Measurements from ENCODE around the gene EIF5AL1.
A peak's percentile ranks its signal among the peaks of the same experiment; 100 is the strongest.
"Not testable (repeated sequence)": the region's sequence is repeated elsewhere in the genome, so short reads cannot be mapped to it uniquely, and the experiment has no call there.

EIF5AL1 gene

DNA sequence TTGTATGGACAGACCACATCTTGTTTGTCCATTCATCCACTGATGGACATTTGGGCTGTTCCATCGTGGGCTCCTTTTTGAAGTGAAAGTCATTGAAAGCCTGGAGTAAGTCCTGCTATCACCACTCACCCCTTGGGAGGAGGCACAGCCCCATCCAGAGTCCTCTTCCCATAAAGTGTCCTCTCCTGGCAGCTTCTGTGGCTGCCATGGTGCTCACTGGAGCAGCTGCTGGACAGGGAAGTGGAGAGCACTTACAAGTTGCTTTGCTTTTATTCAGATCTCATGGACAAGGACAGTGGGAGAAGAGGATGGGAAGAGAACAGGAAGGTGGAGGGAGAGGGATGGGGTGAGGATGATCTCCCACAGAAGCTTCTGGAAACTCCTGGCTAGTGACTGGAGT is 18.5 kb upstream of the EIF5AL1 start:
- TF ChIP-seq, protein P1, sequence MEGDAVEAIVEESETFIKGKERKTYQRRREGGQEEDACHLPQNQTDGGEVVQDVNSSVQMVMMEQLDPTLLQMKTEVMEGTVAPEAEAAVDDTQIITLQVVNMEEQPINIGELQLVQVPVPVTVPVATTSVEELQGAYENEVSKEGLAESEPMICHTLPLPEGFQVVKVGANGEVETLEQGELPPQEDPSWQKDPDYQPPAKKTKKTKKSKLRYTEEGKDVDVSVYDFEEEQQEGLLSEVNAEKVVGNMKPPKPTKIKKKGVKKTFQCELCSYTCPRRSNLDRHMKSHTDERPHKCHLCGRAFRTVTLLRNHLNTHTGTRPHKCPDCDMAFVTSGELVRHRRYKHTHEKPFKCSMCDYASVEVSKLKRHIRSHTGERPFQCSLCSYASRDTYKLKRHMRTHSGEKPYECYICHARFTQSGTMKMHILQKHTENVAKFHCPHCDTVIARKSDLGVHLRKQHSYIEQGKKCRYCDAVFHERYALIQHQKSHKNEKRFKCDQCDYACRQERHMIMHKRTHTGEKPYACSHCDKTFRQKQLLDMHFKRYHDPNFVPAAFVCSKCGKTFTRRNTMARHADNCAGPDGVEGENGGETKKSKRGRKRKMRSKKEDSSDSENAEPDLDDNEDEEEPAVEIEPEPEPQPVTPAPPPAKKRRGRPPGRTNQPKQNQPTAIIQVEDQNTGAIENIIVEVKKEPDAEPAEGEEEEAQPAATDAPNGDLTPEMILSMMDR (conservative IDR thresholded peaks at IDR 0.05) = no peak

DNA sequence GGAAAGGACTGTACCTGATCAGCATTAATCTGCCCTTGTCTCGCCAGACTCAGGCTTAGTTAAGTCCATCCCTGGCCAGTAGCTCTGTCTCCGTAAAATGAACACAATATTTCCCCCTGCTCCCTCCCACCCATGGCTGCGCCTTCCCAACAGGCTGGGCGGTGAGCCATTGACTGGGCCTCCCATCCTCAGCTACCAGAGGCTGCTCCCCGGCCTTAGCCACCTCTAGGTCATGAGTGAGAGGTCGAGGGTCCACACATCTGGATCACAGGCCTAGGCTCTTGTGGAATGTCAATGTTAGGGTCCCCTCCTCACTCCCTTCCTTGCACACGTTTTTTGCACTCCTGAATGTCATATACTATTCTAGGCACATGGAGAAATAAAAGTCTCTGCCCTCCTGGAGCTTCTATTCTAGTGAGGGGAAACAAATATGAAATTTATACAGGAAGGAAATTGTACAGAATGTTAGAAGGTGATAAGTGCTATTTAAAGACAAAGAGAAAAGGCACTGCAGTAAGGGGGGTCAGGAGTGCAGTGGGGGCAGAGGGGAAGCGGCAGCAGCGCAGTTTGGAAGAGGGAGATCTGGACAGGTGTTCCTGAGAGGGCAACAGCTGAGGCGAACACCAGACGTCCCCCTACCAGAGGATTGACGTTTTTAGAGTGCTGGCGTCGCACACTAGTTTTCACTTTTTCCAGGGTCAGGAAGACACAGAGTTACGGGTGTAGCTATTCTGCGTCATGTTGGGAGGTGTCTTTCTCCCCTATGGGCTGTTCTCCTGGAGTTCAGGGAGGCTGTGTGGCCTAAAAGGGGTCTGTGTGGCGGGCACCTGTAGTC is 17.2 kb upstream of the EIF5AL1 start:
- TF ChIP-seq, protein P1 (conservative IDR thresholded peaks at IDR 0.05) = no peak
- no peak overlapping the region for H3K27ac ChIP-seq

More for the DNA sequence above, 18.5 kb upstream of the EIF5AL1 start:
- H3K27ac ChIP-seq = no peak overlapping the region

GRCh38 chr10:79495791-79496190 is 16.5 kb upstream of the EIF5AL1 start:
- TF ChIP-seq, protein P1 (conservative IDR thresholded peaks at IDR 0.05) = no peak
- H3K27ac ChIP-seq = no peak overlapping the region

DNA sequence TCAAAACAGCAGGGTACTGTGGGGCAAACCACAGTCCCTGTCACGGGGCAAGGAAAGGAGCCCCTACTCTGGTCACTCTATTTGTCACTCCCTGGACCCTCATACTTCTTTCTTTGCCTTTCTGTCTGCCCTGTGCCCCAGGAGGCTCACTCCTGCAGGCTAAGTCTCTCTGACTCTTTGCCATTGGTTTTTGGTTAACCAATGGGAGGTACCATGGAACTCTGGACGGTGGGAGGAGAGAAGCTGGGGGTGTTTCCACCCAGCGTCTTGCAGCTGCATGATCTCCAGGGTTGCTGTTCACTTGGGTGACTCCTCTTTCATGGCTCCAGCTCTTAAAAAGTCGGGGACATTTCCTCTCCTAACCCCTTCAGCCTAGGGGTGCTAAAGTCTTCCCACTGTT is 15.4 kb upstream of the EIF5AL1 start:
- H3K27ac ChIP-seq = no peak overlapping the region
- TF ChIP-seq, protein P1 (conservative IDR thresholded peaks at IDR 0.05) = no peak

- TF ChIP-seq, protein P1 (conservative IDR thresholded peaks at IDR 0.05) = no peak
- no peak overlapping the region for H3K27ac ChIP-seq
Measured at GRCh38 chr10:79498291-79498829, 14.0 kb upstream of the EIF5AL1 start.

- no peak overlapping the region for H3K27ac ChIP-seq
- TF ChIP-seq, protein P1 (conservative IDR thresholded peaks at IDR 0.05) = peak; percentile 75
Measured at GRCh38 chr10:79502561-79503309, 9.6 kb upstream of the EIF5AL1 start.

GRCh38 chr10:79503787-79504186 is 8.5 kb upstream of the EIF5AL1 start:
- H3K27ac ChIP-seq = not testable (repeated sequence)

DNA sequence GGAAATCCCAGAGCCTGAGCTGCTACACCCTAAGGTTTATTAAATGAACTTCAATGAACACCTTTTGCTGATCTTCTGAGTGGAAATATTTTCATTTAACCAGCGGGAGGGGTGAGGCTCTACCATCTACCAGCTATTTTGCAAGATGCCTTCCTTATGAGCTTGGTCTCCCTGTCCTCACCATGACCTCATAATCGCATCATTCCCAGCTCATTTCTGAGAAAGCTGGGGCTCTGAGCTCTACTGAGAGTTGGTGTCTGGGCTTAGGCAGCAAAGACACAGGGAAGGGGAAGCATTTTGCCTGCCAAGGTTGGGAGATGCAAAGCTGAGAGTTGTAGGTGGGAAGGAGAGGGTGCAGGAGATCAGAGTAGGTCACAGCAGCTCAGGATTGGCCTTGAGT is 7.8 kb upstream of the EIF5AL1 start:
- not testable (repeated sequence) for H3K27ac ChIP-seq

DNA sequence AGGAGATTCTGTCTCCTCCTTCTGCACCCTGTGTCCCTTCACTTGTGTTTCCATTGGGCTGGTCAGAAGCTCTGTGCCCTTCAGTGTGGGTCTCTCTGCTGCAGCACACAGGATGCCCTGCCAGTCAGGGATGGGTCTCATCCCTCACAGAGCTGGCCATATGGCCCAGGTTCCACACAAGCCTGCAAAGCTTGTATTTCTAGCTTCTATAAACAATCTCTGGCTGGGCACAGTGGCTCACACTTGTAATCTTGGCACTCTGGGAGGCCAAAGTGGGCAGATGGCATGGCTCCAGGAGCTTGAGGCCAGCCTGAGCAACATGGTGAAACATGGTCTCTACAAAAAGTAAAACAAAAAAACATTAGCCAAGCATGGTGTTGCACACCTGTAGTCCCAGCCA is 7.0 kb upstream of the EIF5AL1 start:
- H3K27ac ChIP-seq = not testable (repeated sequence)

All from VCaP (cell line).